ENCODE data around the gene ADORA2B.

The ADORA2B gene

DNA sequence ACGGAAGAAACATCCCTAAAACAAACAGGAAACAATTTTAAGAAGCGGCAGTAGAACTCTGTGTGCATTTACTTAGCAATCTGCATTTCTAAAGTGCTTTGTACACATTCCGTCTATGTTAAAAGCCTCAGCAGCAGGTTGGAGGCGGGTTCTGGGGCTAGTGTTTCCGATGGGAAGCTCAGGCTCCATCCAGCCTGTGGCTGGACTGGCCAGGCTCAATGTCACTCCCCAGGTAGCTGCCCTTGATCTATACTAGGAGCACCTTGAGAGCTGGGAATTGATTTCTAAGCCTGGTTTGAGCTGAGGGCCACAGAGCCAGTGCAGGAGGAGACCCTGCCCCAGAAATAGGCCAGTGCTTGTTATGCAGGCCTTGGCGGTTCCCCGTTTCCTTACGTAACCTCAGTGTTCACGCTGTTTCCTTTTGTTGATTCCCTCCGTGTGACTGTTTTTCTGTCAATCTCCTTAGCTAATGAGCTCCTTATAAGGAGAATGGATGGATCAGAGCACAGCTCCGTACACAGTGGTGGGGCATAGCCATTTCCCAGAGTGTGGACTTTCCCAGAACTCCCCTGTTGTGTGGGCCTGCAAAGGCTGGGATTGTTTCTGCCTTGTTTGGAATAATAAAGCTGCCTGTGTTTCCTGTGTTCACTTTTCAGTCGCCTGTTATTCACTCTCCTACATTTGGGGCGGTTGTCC is 21.4 kb downstream of the ADORA2B start:
- peak overlapping the region; percentile 44 for H3K27ac ChIP-seq
- TF ChIP-seq, protein P1, sequence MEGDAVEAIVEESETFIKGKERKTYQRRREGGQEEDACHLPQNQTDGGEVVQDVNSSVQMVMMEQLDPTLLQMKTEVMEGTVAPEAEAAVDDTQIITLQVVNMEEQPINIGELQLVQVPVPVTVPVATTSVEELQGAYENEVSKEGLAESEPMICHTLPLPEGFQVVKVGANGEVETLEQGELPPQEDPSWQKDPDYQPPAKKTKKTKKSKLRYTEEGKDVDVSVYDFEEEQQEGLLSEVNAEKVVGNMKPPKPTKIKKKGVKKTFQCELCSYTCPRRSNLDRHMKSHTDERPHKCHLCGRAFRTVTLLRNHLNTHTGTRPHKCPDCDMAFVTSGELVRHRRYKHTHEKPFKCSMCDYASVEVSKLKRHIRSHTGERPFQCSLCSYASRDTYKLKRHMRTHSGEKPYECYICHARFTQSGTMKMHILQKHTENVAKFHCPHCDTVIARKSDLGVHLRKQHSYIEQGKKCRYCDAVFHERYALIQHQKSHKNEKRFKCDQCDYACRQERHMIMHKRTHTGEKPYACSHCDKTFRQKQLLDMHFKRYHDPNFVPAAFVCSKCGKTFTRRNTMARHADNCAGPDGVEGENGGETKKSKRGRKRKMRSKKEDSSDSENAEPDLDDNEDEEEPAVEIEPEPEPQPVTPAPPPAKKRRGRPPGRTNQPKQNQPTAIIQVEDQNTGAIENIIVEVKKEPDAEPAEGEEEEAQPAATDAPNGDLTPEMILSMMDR (IDR thresholded peaks at IDR 0.05), result no peak
- no peak for TF ChIP-seq ZFX (IDR thresholded peaks at IDR 0.05; ENCODE audit: borderline replicate concordance)

DNA sequence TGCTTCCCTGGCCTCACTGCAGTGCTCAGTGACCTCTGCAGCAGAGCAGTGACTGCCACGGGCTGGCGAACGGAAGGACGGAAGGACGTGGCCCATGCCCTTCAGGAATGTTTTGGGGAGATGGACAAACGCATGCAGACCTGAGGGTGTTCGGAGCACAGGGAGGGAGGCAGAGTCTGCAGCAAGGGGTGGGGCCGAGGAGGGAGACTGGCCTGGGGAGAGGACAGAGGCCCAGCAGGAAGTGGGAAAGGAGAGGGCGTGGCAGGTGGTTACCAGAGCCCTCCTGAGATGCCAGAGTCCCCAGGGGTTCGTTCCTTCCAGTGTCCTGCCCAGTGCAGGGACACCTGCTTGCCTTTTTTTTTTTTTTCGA is 21.9 kb downstream of the ADORA2B start:
- H3K27ac ChIP-seq, result peak overlapping the region; percentile 44
- TF ChIP-seq ZFX (IDR thresholded peaks at IDR 0.05; ENCODE audit: borderline replicate concordance), result no peak
- TF ChIP-seq, protein P1 (IDR thresholded peaks at IDR 0.05), result no peak

DNA sequence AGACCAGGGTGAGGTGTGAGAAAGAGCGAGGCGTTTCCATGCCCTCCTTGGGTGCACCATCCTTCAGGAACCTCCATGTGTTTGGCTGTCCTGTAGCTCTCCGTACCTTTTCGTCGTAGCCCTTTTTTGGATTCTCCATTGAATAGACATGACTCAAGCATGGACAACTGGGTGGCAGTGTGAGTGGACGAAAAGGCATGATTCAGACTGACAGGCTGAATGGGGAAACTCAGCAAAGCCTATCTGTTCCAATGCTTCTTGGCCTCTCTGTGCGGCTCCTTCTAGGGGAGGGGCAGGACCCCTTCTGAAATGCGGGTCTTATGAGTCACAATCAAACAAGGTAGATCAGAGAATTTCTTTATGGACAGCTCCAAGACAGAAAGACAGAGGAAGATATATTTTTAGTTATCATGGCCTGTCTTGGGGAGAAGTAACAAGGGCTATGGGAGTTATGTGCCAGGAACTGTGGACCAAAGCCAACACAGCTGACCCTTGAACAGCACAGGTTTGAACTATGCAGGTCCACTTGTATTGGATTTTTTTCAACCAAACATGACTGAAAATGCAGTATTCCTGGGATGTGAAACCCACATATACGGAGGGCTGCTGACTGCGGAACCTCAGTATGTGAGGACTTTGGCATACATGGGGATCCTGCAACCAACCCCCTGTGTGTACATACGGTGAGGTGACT is 22.9 kb downstream of the ADORA2B start:
- H3K27ac ChIP-seq, result no peak overlapping the region
- TF ChIP-seq ZFX (IDR thresholded peaks at IDR 0.05; ENCODE audit: borderline replicate concordance), result no peak
- TF ChIP-seq, protein P1 (IDR thresholded peaks at IDR 0.05), result no peak

DNA sequence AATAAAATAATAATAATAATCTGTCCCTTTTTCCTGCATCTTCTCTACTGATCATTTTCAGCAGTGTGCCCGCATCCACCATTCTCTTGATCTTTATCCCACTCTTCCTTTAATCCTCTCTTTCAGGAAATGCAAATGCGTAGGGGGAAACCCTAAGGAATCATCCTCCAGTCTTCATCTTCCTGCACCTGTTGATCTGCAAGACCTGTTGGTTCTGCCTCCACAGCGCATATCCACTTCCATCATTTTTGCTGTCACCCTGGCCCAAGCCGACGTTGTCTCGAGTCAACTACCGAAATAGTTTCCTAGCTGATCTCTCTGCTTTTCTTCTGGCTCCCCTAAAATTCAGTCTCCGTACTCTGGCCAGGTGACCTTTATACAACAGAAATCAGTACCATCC is 24.5 kb downstream of the ADORA2B start:
- no peak overlapping the region for H3K27ac ChIP-seq
- TF ChIP-seq, protein P1 (IDR thresholded peaks at IDR 0.05), result no peak
- no peak for TF ChIP-seq ZFX (IDR thresholded peaks at IDR 0.05; ENCODE audit: borderline replicate concordance)

DNA sequence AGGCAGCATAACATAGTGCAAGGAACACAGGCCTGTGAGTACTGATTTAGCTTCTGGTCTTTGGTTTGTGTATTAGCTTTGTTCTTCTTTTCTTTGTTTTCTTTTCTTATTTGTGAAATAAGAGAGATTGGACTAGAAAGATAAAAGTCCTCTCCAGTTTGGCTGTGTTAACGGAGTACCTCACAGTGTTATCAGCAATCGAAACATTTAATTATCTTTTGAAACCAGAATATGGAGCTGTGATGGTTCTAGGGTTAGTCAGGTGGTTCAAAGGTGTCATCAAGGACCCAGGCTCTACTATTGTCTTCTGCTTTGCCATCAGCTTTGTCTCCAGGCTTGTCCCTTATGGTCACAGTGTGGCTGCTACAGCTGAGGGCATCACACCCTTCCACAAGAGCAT is 25.6 kb downstream of the ADORA2B start:
- no peak for TF ChIP-seq ZFX (IDR thresholded peaks at IDR 0.05; ENCODE audit: borderline replicate concordance)
- TF ChIP-seq, protein P1 (IDR thresholded peaks at IDR 0.05), result no peak

DNA sequence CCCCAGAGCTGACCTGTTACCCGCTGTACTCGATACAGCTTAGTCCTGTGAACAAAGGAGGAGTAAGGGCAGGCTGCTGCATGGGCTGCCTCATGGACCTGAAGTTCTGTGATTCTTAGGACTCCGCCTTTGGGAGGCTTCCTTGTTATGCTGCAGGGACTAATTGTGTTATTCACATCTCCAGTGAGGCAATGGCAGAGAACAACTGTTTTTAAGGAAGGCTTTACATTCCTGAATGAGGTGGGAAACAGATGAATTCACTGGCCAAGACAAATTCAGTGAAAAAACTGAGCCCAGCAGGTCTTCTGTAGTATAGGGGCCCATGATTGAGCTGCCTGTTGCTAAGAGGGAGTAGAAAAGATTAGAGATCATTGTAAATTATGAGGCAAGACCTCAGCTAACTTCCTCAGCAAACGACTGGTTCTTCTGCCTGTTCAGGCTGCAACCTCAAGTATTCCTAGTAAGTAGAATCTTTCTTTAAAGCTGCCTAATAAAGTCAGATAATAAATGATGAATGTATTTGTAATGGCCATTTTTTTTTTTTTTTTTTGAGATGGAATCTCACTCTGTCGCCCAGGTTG is 26.3 kb downstream of the ADORA2B start:
- TF ChIP-seq ZFX (IDR thresholded peaks at IDR 0.05; ENCODE audit: borderline replicate concordance), result no peak
- TF ChIP-seq, protein P1 (IDR thresholded peaks at IDR 0.05), result no peak
- no peak overlapping the region for H3K27ac ChIP-seq

More for the DNA sequence above, 25.6 kb downstream of the ADORA2B start:
- no peak overlapping the region for H3K27ac ChIP-seq

DNA sequence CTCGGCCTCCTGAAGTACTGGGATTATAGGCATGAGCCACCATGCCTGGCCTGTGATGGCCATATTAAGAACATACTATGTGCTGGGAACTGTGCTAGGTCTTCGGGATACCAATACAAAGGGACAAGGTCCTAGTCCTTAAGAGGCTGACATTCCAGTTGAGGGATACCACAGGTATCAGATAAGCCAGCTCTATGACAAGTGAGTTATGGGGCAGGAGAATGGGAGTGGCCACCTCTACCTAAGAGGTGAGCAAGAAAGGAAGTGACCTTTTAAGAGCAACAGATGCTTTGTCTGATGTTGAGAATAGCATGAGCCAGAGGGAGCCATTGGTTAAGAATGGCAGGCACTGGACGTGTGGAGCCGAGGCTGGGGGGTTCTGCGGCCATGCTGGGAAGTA is 27.0 kb downstream of the ADORA2B start:
- no peak for TF ChIP-seq ZFX (IDR thresholded peaks at IDR 0.05; ENCODE audit: borderline replicate concordance)
- TF ChIP-seq, protein P1 (IDR thresholded peaks at IDR 0.05), result no peak
- H3K27ac ChIP-seq, result no peak overlapping the region

All from 22Rv1 (cell line).